Measurements from ENCODE around the gene DCDC2. TPM values are rescaled to one million over a fixed set of nuclear protein-coding genes. Genes with fewer than 3 reads are reported as not detected.

DCDC2 gene
- total RNA-seq, 1 experiment from 2014 or later, result 1.8 TPM

DNA sequence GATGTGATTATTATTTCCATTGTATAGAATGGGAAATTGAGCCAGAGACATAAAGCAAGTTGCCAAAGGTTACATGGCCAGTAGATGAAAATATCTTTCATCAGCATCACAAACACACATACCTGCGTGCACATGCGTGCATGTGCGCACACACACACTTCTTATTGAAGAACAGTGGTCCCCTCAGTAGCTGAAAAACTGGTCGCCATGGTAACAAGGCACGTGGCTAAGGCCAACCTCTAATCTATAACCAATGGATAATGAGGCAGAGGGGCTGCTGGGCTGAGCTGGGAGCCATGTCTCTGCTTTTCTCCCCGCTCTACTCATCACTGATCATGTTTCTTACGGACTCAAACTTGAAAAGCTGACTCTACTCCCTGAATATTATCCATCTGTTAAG, 171.5 kb downstream of the DCDC2 start:
- CTCF ChIA-PET, result no interaction called here
- Mint-ChIP-seq H3K4me3 (no peak overlapping the region), H3K27me3 (ENCODE audit: low read depth) (0 out of 2 replicates have a peak, but pooled peaks cover 3% of the 10 kb centered on the region), H3K36me3 (peaks cover 14% of the 10 kb centered on the region), H3K27ac (no peak overlapping the region), H3K9me3 (peaks cover 27% of the 10 kb centered on the region), H3K4me1 (0 out of 2 replicates have a peak, but pooled peaks cover 3% of the 10 kb centered on the region)
- POLR2A ChIA-PET, result no interaction called here
- TF ChIP-seq, protein P1, sequence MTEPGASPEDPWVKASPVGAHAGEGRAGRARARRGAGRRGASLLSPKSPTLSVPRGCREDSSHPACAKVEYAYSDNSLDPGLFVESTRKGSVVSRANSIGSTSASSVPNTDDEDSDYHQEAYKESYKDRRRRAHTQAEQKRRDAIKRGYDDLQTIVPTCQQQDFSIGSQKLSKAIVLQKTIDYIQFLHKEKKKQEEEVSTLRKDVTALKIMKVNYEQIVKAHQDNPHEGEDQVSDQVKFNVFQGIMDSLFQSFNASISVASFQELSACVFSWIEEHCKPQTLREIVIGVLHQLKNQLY (CRISPR knock-in tag; IDR thresholded peaks at IDR 0.05), result no peak
- TF ChIP-seq NFATC4 (CRISPR knock-in tag; IDR thresholded peaks at IDR 0.05), result no peak
- no peak for TF ChIP-seq GRHL2 (CRISPR knock-in tag; IDR thresholded peaks at IDR 0.05; ENCODE audit: insufficient replicate concordance, severe bottlenecking)
- no peak for TF ChIP-seq FOXJ3 (CRISPR knock-in tag; IDR thresholded peaks at IDR 0.05; ENCODE audit: borderline replicate concordance)
- TF ChIP-seq, protein P2, sequence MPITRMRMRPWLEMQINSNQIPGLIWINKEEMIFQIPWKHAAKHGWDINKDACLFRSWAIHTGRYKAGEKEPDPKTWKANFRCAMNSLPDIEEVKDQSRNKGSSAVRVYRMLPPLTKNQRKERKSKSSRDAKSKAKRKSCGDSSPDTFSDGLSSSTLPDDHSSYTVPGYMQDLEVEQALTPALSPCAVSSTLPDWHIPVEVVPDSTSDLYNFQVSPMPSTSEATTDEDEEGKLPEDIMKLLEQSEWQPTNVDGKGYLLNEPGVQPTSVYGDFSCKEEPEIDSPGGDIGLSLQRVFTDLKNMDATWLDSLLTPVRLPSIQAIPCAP (CRISPR knock-in tag; IDR thresholded peaks at IDR 0.05), result no peak
- TF ChIP-seq, protein P3, sequence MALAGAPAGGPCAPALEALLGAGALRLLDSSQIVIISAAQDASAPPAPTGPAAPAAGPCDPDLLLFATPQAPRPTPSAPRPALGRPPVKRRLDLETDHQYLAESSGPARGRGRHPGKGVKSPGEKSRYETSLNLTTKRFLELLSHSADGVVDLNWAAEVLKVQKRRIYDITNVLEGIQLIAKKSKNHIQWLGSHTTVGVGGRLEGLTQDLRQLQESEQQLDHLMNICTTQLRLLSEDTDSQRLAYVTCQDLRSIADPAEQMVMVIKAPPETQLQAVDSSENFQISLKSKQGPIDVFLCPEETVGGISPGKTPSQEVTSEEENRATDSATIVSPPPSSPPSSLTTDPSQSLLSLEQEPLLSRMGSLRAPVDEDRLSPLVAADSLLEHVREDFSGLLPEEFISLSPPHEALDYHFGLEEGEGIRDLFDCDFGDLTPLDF (CRISPR knock-in tag; IDR thresholded peaks at IDR 0.05), result no peak
- no peak for TF ChIP-seq NFE2L1 (CRISPR knock-in tag; IDR thresholded peaks at IDR 0.05)
- no peak for TF ChIP-seq GTF2I (CRISPR knock-in tag; conservative IDR thresholded peaks at IDR 0.05)
- ATAC-seq (no peak), DNase-seq (ENCODE audit: low spot score) (no peak)

DNA sequence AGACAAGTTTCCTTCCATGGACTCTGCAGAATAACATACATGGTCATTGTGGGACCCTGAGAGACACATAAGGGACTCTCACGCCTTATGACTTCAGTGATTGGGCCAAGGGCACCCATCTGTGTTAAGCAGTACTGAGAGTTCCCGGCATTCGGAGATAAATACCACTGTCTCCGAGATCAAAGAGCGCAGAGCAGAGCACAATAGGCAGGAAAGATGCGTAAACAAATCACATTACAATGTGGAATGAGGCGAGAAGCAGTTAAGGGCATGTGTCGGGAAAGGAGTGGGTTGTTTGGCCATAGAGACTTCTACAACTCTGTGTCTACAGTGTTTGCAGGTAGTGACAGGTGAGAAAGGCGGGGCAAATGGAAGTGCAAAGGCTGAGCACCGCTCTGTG, 174.3 kb downstream of the DCDC2 start:
- DNase-seq (ENCODE audit: low spot score) (no peak), ATAC-seq (peak; percentile 55; the same call in 1 of the 2 replicates)
- Mint-ChIP-seq H3K27ac (no peak overlapping the region), H3K27me3 (ENCODE audit: low read depth) (0 out of 2 replicates have a peak, but pooled peaks cover 3% of the 10 kb centered on the region), H3K4me3 (no peak overlapping the region), H3K4me1 (0 out of 2 replicates have a peak, but pooled peaks cover 3% of the 10 kb centered on the region), H3K9me3 (peaks cover 29% of the 10 kb centered on the region), H3K36me3 (peaks cover 14% of the 10 kb centered on the region)
- POLR2A ChIA-PET, result no interaction called here
- TF ChIP-seq ESRRA (CRISPR knock-in tag; IDR thresholded peaks at IDR 0.05; ENCODE audit: borderline replicate concordance), result no peak
- no peak for TF ChIP-seq GRHL2 (CRISPR knock-in tag; IDR thresholded peaks at IDR 0.05; ENCODE audit: insufficient replicate concordance, severe bottlenecking)
- TF ChIP-seq, protein P4, sequence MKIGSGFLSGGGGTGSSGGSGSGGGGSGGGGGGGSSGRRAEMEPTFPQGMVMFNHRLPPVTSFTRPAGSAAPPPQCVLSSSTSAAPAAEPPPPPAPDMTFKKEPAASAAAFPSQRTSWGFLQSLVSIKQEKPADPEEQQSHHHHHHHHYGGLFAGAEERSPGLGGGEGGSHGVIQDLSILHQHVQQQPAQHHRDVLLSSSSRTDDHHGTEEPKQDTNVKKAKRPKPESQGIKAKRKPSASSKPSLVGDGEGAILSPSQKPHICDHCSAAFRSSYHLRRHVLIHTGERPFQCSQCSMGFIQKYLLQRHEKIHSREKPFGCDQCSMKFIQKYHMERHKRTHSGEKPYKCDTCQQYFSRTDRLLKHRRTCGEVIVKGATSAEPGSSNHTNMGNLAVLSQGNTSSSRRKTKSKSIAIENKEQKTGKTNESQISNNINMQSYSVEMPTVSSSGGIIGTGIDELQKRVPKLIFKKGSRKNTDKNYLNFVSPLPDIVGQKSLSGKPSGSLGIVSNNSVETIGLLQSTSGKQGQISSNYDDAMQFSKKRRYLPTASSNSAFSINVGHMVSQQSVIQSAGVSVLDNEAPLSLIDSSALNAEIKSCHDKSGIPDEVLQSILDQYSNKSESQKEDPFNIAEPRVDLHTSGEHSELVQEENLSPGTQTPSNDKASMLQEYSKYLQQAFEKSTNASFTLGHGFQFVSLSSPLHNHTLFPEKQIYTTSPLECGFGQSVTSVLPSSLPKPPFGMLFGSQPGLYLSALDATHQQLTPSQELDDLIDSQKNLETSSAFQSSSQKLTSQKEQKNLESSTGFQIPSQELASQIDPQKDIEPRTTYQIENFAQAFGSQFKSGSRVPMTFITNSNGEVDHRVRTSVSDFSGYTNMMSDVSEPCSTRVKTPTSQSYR (CRISPR knock-in tag; IDR thresholded peaks at IDR 0.05), result no peak
- TF ChIP-seq, protein P5, sequence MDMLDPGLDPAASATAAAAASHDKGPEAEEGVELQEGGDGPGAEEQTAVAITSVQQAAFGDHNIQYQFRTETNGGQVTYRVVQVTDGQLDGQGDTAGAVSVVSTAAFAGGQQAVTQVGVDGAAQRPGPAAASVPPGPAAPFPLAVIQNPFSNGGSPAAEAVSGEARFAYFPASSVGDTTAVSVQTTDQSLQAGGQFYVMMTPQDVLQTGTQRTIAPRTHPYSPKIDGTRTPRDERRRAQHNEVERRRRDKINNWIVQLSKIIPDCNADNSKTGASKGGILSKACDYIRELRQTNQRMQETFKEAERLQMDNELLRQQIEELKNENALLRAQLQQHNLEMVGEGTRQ (CRISPR knock-in tag; IDR thresholded peaks at IDR 0.05), result no peak
- TF ChIP-seq, protein P6, sequence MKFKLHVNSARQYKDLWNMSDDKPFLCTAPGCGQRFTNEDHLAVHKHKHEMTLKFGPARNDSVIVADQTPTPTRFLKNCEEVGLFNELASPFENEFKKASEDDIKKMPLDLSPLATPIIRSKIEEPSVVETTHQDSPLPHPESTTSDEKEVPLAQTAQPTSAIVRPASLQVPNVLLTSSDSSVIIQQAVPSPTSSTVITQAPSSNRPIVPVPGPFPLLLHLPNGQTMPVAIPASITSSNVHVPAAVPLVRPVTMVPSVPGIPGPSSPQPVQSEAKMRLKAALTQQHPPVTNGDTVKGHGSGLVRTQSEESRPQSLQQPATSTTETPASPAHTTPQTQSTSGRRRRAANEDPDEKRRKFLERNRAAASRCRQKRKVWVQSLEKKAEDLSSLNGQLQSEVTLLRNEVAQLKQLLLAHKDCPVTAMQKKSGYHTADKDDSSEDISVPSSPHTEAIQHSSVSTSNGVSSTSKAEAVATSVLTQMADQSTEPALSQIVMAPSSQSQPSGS (CRISPR knock-in tag; IDR thresholded peaks at IDR 0.05; ENCODE audit: borderline replicate concordance, low read depth), result no peak
- TF ChIP-seq, protein P7, sequence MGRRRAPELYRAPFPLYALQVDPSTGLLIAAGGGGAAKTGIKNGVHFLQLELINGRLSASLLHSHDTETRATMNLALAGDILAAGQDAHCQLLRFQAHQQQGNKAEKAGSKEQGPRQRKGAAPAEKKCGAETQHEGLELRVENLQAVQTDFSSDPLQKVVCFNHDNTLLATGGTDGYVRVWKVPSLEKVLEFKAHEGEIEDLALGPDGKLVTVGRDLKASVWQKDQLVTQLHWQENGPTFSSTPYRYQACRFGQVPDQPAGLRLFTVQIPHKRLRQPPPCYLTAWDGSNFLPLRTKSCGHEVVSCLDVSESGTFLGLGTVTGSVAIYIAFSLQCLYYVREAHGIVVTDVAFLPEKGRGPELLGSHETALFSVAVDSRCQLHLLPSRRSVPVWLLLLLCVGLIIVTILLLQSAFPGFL (CRISPR knock-in tag; IDR thresholded peaks at IDR 0.05; ENCODE audit: borderline replicate concordance), result no peak
- TF ChIP-seq MYBL2 (CRISPR knock-in tag; IDR thresholded peaks at IDR 0.05), result no peak
- TF ChIP-seq NR3C1 (CRISPR knock-in tag; conservative IDR thresholded peaks at IDR 0.05; ENCODE audit: low read depth), result no peak
- TF ChIP-seq ZNF219 (CRISPR knock-in tag; IDR thresholded peaks at IDR 0.05; ENCODE audit: borderline replicate concordance), result no peak
- TF ChIP-seq NR1H2 (CRISPR knock-in tag; IDR thresholded peaks at IDR 0.05), result no peak
- no peak for TF ChIP-seq TCF7 (CRISPR knock-in tag; IDR thresholded peaks at IDR 0.05; ENCODE audit: low read depth)
- TF ChIP-seq ZNF671 (CRISPR knock-in tag; IDR thresholded peaks at IDR 0.05), result no peak
- TF ChIP-seq, protein P8, sequence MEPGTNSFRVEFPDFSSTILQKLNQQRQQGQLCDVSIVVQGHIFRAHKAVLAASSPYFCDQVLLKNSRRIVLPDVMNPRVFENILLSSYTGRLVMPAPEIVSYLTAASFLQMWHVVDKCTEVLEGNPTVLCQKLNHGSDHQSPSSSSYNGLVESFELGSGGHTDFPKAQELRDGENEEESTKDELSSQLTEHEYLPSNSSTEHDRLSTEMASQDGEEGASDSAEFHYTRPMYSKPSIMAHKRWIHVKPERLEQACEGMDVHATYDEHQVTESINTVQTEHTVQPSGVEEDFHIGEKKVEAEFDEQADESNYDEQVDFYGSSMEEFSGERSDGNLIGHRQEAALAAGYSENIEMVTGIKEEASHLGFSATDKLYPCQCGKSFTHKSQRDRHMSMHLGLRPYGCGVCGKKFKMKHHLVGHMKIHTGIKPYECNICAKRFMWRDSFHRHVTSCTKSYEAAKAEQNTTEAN (CRISPR knock-in tag; IDR thresholded peaks at IDR 0.05), result no peak
- no peak for TF ChIP-seq CREB1 (CRISPR knock-in tag; IDR thresholded peaks at IDR 0.05)
- TF ChIP-seq, protein P9, sequence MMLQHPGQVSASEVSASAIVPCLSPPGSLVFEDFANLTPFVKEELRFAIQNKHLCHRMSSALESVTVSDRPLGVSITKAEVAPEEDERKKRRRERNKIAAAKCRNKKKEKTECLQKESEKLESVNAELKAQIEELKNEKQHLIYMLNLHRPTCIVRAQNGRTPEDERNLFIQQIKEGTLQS (CRISPR knock-in tag; conservative IDR thresholded peaks at IDR 0.05), result no peak
- no peak for TF ChIP-seq RELA (CRISPR knock-in tag; IDR thresholded peaks at IDR 0.05; ENCODE audit: borderline replicate concordance)
- no peak for TF ChIP-seq CREM (CRISPR knock-in tag; IDR thresholded peaks at IDR 0.05)
- CTCF ChIA-PET, result no interaction called here
